MM.1S (cell line): Measurements from ENCODE around the gene CD4.

Experiments used
- DNase-seq: peaks from one replicate; pipeline ENCODE4 v3.0.0-alpha.2; 2015
- H2AFZ ChIP-seq: fragments of 300-600 bp; sonication (generic); 2 replicates; pipeline ENCODE4 v1.6.0; 2016; ENCODE audit warnings: antibody characterized with exemption, low read length
- H3F3A ChIP-seq: fragments of 300-600 bp; sonication (generic); 2 replicates; pipeline ENCODE4 v1.6.1; 2016; ENCODE audit warnings: mild to moderate bottlenecking, antibody characterized with exemption, low read length, moderate library complexity, mixed read lengths; ENCODE audit not compliant: insufficient read depth
- H3K27ac ChIP-seq: fragments of 300-600 bp; sonication (generic); 2 replicates; pipeline ENCODE4 v1.5.1; 2016; ENCODE audit warnings: mild to moderate bottlenecking, low read length
- H3K27me3 ChIP-seq: fragments of 300-600 bp; sonication (generic); replicated peaks from 2 replicates; pipeline ENCODE4 v1.6.0; 2016; ENCODE audit warnings: low read length; ENCODE audit not compliant: insufficient read depth
- H3K36me3 ChIP-seq: fragments of 300-600 bp; sonication (generic); replicated peaks from 2 replicates; pipeline ENCODE4 v1.6.1; 2016; ENCODE audit warnings: mild to moderate bottlenecking, low read length, mixed read lengths; ENCODE audit not compliant: insufficient read depth
- H3K4me1 ChIP-seq: fragments of 300-600 bp; sonication (generic); 2 replicates; pipeline ENCODE4 v1.6.1; 2016; ENCODE audit warnings: low read length, mixed read lengths
- H3K4me2 ChIP-seq: fragments of 300-600 bp; sonication (generic); 2 replicates; pipeline ENCODE4 v1.6.0; 2016; ENCODE audit warnings: low read depth, low read length
- H3K4me3 ChIP-seq: fragments of 300-600 bp; sonication (generic); 2 replicates; pipeline ENCODE4 v1.5.1; 2016; ENCODE audit warnings: low read length, mixed read lengths
- H3K79me2 ChIP-seq: fragments of 300-600 bp; sonication (generic); 2 replicates; pipeline ENCODE4 v1.6.1; 2016; ENCODE audit warnings: mixed run types, low read length, mixed read lengths
- H3K9ac ChIP-seq: fragments of 300-600 bp; sonication (generic); 2 replicates; pipeline ENCODE4 v1.6.1; 2016; ENCODE audit warnings: low read length, mixed read lengths
- H3K9me2 ChIP-seq: fragments of 300-600 bp; sonication (generic); replicated peaks from 2 replicates; pipeline ENCODE4 v1.6.1; 2016; ENCODE audit warnings: mild to moderate bottlenecking, low read length, mixed read lengths; ENCODE audit not compliant: insufficient read depth
- H3K9me3 ChIP-seq: fragments of 300-600 bp; sonication (generic); replicated peaks from 2 replicates; pipeline ENCODE4 v1.6.1; 2016; ENCODE audit warnings: mild to moderate bottlenecking, low read length, mixed read lengths; ENCODE audit not compliant: insufficient read depth
- H4K20me1 ChIP-seq: fragments of 300-600 bp; sonication (generic); 2 replicates; pipeline ENCODE4 v1.6.1; 2016; ENCODE audit warnings: mild to moderate bottlenecking, low read length, moderate library complexity, mixed read lengths; ENCODE audit not compliant: insufficient read depth
- EZH2 ChIP-seq: fragments of 300-600 bp; sonication (generic); optimal IDR thresholded peaks from 2 replicates; pipeline ENCODE3; 2017; ENCODE audit warnings: low read depth, mild to moderate bottlenecking, antibody characterized with exemption, low read length, mixed read lengths
- EZH2phosphoT487 ChIP-seq: fragments of 300-600 bp; sonication (generic); IDR thresholded peaks from 2 replicates; pipeline ENCODE4 v1.6.1; 2018; ENCODE audit warnings: antibody characterized with exemption, low read length
- TF ChIP-seq, protein P1 (sequence below): fragments of 300-600 bp; sonication (generic); IDR thresholded peaks from 2 replicates; pipeline ENCODE4 v1.5.1; 2016; ENCODE audit warnings: antibody characterized with exemption, low read length, mixed read lengths

The CD4 gene

GRCh38 chr12:6783828-6784227, 5.5 kb upstream of the CD4 start:
- Histone ChIP-seq H3K4me3 (no peak overlapping the region), H3K4me1 (peaks cover 30% of the 10 kb centered on the region), H3K9ac (no peak overlapping the region), H2AFZ (peak overlapping the region; percentile 70; the same call in 1 of the 2 replicates), H3K27ac (peak overlapping the region; percentile 64; the same call in 1 of the 2 replicates), H3K9me2 (no peaks in the 10 kb centered on the region), H3K79me2 (no peaks in the 10 kb centered on the region), H3K9me3 (no peaks in the 10 kb centered on the region), H4K20me1 (no peaks in the 10 kb centered on the region), H3K36me3 (no peaks in the 10 kb centered on the region), H3K4me2 (peak overlapping the region; percentile 56; the same call in 1 of the 2 replicates), H3K27me3 (no peaks in the 10 kb centered on the region), H3F3A (peaks cover 6% of the 10 kb centered on the region)
- TF ChIP-seq EZH2 (no peak), EZH2phosphoT487 (no peak)
- TF ChIP-seq, protein P1, sequence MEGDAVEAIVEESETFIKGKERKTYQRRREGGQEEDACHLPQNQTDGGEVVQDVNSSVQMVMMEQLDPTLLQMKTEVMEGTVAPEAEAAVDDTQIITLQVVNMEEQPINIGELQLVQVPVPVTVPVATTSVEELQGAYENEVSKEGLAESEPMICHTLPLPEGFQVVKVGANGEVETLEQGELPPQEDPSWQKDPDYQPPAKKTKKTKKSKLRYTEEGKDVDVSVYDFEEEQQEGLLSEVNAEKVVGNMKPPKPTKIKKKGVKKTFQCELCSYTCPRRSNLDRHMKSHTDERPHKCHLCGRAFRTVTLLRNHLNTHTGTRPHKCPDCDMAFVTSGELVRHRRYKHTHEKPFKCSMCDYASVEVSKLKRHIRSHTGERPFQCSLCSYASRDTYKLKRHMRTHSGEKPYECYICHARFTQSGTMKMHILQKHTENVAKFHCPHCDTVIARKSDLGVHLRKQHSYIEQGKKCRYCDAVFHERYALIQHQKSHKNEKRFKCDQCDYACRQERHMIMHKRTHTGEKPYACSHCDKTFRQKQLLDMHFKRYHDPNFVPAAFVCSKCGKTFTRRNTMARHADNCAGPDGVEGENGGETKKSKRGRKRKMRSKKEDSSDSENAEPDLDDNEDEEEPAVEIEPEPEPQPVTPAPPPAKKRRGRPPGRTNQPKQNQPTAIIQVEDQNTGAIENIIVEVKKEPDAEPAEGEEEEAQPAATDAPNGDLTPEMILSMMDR: no peak
- no peak for DNase-seq

GRCh38 chr12:6784296-6784695, 5.0 kb upstream of the CD4 start:
- Histone ChIP-seq H3K4me2 (peak overlapping the region; percentile 56; the same call in 1 of the 2 replicates), H2AFZ (0 out of 2 replicates have a peak overlapping the region, but pooled peaks have one; percentile 70), H3K79me2 (no peaks in the 10 kb centered on the region), H3K9me3 (no peaks in the 10 kb centered on the region), H3K4me3 (no peak overlapping the region), H3K9me2 (no peaks in the 10 kb centered on the region), H3K27me3 (no peaks in the 10 kb centered on the region), H3K4me1 (peaks cover 27% of the 10 kb centered on the region), H3K9ac (no peak overlapping the region), H4K20me1 (no peaks in the 10 kb centered on the region), H3K27ac (peak overlapping the region; percentile 64; the same call in 1 of the 2 replicates), H3K36me3 (no peaks in the 10 kb centered on the region), H3F3A (peaks cover 6% of the 10 kb centered on the region)
- DNase-seq: no peak
- TF ChIP-seq EZH2 (no peak), EZH2phosphoT487 (no peak)
- TF ChIP-seq, protein P1: no peak

DNA sequence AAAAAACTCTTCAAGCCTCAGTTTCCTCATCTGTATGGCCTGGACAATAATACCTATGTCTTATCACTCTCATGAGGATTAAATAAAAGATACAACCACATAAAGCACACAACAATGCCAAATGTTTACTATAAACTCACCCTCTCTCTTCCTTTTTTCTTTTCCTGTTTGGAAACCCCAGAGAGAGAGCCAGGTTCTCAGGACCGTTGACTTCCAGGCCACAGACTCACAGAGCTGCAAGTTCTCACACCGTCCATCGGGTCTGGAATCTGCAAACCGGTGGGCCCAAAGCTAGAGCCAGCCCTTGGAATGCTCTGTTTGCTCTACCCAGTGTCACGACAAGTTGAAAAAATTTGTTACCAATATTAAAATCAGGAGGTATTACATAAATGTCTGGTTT, 4.6 kb upstream of the CD4 start:
- H2AFZ ChIP-seq: no peak overlapping the region
- no peaks in the 10 kb centered on the region for H3K9me3 ChIP-seq
- peaks cover 6% of the 10 kb centered on the region for H3F3A ChIP-seq
- H3K27me3 ChIP-seq: no peaks in the 10 kb centered on the region
- no peak overlapping the region for H3K9ac ChIP-seq
- H3K79me2 ChIP-seq: no peaks in the 10 kb centered on the region
- H3K27ac ChIP-seq: no peak overlapping the region
- TF ChIP-seq, protein P1: no peak
- TF ChIP-seq EZH2phosphoT487: no peak
- no peak for TF ChIP-seq EZH2
- peaks cover 27% of the 10 kb centered on the region for H3K4me1 ChIP-seq
- H3K36me3 ChIP-seq: no peaks in the 10 kb centered on the region
- no peak for DNase-seq
- H3K4me3 ChIP-seq: no peak overlapping the region
- no peaks in the 10 kb centered on the region for H4K20me1 ChIP-seq
- no peak overlapping the region for H3K4me2 ChIP-seq
- H3K9me2 ChIP-seq: no peaks in the 10 kb centered on the region
